SK-N-SH (cell line): ENCODE data around the gene OPA3. TPM values are rescaled to one million over a fixed set of nuclear protein-coding genes. Genes with fewer than 3 reads are reported as not detected.

ENCODE experiments used
- CTCF ChIA-PET: fragments of 300-600, 350-600 bp; formaldehyde crosslinking; extraction: SDS; loops from one replicate; lab custom pipeline; 2021; lab: Yijun Ruan, JAX
- POLR2A ChIA-PET: fragments of 350-600 bp; sonication (Branson Sonifier 250); formaldehyde crosslinking; extraction: SDS; loops from one replicate; lab custom pipeline; 2020; ENCODE audit warnings: antibody characterized with exemption, inconsistent platforms; lab: Yijun Ruan, JAX
- DNase-seq: peaks from one replicate; pipeline ENCODE4 v3.0.0; 2012
- H2AFZ ChIP-seq: fragments of 200-600 bp; sonication (generic); 2 replicates; pipeline ENCODE4 v1.8.1; 2016; ENCODE audit warnings: antibody characterized with exemption, mild to moderate bottlenecking, low read depth
- H3F3A ChIP-seq: fragments of 200-600 bp; sonication (generic); replicated peaks from 2 replicates; pipeline ENCODE3; 2016; ENCODE audit warnings: antibody characterized with exemption, mild to moderate bottlenecking; ENCODE audit not compliant: insufficient read depth
- H3K27ac ChIP-seq, 2 experiments: fragments of 200-500 bp in 1 of 2; fragments of 200-600 bp in 1 of 2; sonication (Bioruptor generic) in 1 of 2; sonication (generic), shearing (Covaris generic) in 1 of 2; 2 replicates each; pipeline versions ENCODE4 v1.5.1 to v1.6.1; 2014 to 2016; ENCODE audit warnings: low read depth in 2 of 2, inconsistent platforms in 1 of 2, low read length in 1 of 2, mild to moderate bottlenecking in 1 of 2, mixed read lengths in 1 of 2
- H3K27me3 ChIP-seq: fragments of 200-600 bp; sonication (generic), shearing (Covaris generic); 2 replicates; pipeline ENCODE4 v1.6.1; 2016; ENCODE audit warnings: mixed run types; ENCODE audit not compliant: insufficient read depth
- H3K36me3 ChIP-seq, 2 experiments: fragments of 200-500 bp in 1 of 2; fragments of 200-600 bp in 1 of 2; sonication (Bioruptor generic) in 1 of 2; sonication (generic) in 1 of 2; replicated peaks in 1 of 2; 2 replicates each; pipeline versions ENCODE3 to v1.5.1; 2014 to 2016; ENCODE audit warnings: low read length in 1 of 2, mild to moderate bottlenecking in 1 of 2; ENCODE audit not compliant: insufficient read depth in 2 of 2, control insufficient read depth in 1 of 2
- H3K4me1 ChIP-seq, 2 experiments: fragments of 200-500 bp in 1 of 2; fragments of 200-600 bp in 1 of 2; sonication (Bioruptor generic) in 1 of 2; sonication (generic), shearing (Covaris generic) in 1 of 2; 2 replicates each; pipeline versions ENCODE4 v1.5.1 to v1.6.1; 2014 to 2016; ENCODE audit warnings: low read depth in 1 of 2, low read length in 1 of 2, mixed run types in 1 of 2; ENCODE audit not compliant: insufficient read depth in 2 of 2, control insufficient read depth in 1 of 2
- H3K4me2 ChIP-seq: fragments of 200-600 bp; sonication (generic), shearing (Covaris generic); 2 replicates; pipeline ENCODE4 v1.6.1; 2017; ENCODE audit warnings: mixed run types
- H3K4me3 ChIP-seq, 2 experiments: fragments of 200-500 bp in 1 of 2; fragments of 200-600 bp in 1 of 2; sonication (Bioruptor generic) in 1 of 2; sonication (generic), shearing (Covaris generic) in 1 of 2; 2 replicates each; pipeline versions ENCODE4 v1.5.1 to v1.8.1; 2014 to 2016; ENCODE audit warnings: low read depth in 2 of 2, inconsistent platforms in 1 of 2, low read length in 1 of 2, mild to moderate bottlenecking in 1 of 2, mixed read lengths in 1 of 2, moderate library complexity in 1 of 2
- H3K79me2 ChIP-seq: fragments of 200-600 bp; sonication (generic); 2 replicates; pipeline ENCODE4 v1.8.1; 2017; ENCODE audit warnings: mild to moderate bottlenecking; ENCODE audit not compliant: insufficient read depth
- H3K9ac ChIP-seq: fragments of 200-600 bp; sonication (generic); 2 replicates; pipeline ENCODE4 v1.6.1; 2017; ENCODE audit warnings: mixed run types
- H3K9me2 ChIP-seq: fragments of 200-600 bp; sonication (generic); 2 replicates; pipeline ENCODE4 v1.6.1; 2017; ENCODE audit warnings: mixed run types
- H3K9me3 ChIP-seq: fragments of 200-600 bp; sonication (generic); 2 replicates; pipeline ENCODE4 v1.6.1; 2017; ENCODE audit warnings: mixed run types, mild to moderate bottlenecking, moderate library complexity
- H4K20me1 ChIP-seq: fragments of 200-600 bp; sonication (generic); 2 replicates; pipeline ENCODE4 v1.6.1; 2017; ENCODE audit warnings: mild to moderate bottlenecking, mixed run types; ENCODE audit not compliant: insufficient read depth
- CHD2 ChIP-seq: fragments of 150-350 bp; IDR thresholded peaks from 2 replicates; pipeline ENCODE4 v1.6.1; 2018; ENCODE audit warnings: low read length; ENCODE audit not compliant: partially characterized antibody
- CTCF ChIP-seq: fragments of 200-600 bp; sonication (generic); IDR thresholded peaks from 2 replicates; pipeline ENCODE4 v1.6.1; 2017; ENCODE audit warnings: antibody characterized with exemption, mild to moderate bottlenecking, moderate library complexity
- ELF1 ChIP-seq: IDR thresholded peaks from 2 replicates; pipeline ENCODE4 v1.4.0; 2012
- EP300 ChIP-seq, 2 experiments: IDR thresholded peaks; 2 replicates each; pipeline versions ENCODE4 v1.4.0 to v1.6.1; 2012; ENCODE audit warnings: borderline replicate concordance in 1 of 2, low read depth in 1 of 2, low read length in 1 of 2
- FOSL2 ChIP-seq: IDR thresholded peaks from 2 replicates; pipeline ENCODE4 v1.4.0; 2012; ENCODE audit warnings: low read depth, mild to moderate bottlenecking, moderate library complexity, borderline replicate concordance
- FOXM1 ChIP-seq: IDR thresholded peaks from 2 replicates; pipeline ENCODE4 v1.4.0; 2012; ENCODE audit warnings: low read depth, mild to moderate bottlenecking
- GABPA ChIP-seq: IDR thresholded peaks from 2 replicates; pipeline ENCODE4 v1.4.0; 2012; ENCODE audit warnings: low read depth, mild to moderate bottlenecking
- GATA2 ChIP-seq: sonication (generic); formaldehyde crosslinking; IDR thresholded peaks from 2 replicates; pipeline ENCODE4 v1.5.0; 2020; ENCODE audit warnings: mild to moderate bottlenecking, missing genetic modification reagents
- IRF3 ChIP-seq: fragments of 150-350 bp; IDR thresholded peaks from 2 replicates; pipeline ENCODE4 v1.6.1; 2016; ENCODE audit warnings: mild to moderate bottlenecking, low read depth, low read length
- JUND ChIP-seq: IDR thresholded peaks from 2 replicates; pipeline ENCODE4 v1.4.0; 2012
- MAX ChIP-seq: IDR thresholded peaks from 2 replicates; pipeline ENCODE4 v1.4.0; 2012; ENCODE audit warnings: low read depth
- MEF2A ChIP-seq: IDR thresholded peaks from 2 replicates; pipeline ENCODE4 v1.4.0; 2012; ENCODE audit warnings: low read depth, borderline replicate concordance
- NRF1 ChIP-seq: IDR thresholded peaks from 2 replicates; pipeline ENCODE4 v1.6.1; 2012; ENCODE audit warnings: low read depth, mild to moderate bottlenecking, low read length
- PBX3 ChIP-seq: IDR thresholded peaks from 2 replicates; pipeline ENCODE4; 2012
- POLR2AphosphoS5 ChIP-seq: IDR thresholded peaks from 2 replicates; pipeline ENCODE4 v1.6.1; 2012; ENCODE audit warnings: low read depth, low read length
- RAD21 ChIP-seq: IDR thresholded peaks from 2 replicates; pipeline ENCODE4 v1.6.1; 2012; ENCODE audit warnings: mild to moderate bottlenecking, low read length
- RCOR1 ChIP-seq: fragments of 150-350 bp; IDR thresholded peaks from 2 replicates; pipeline ENCODE4 v1.6.1; 2017; ENCODE audit warnings: antibody characterized with exemption, low read length
- RFX5 ChIP-seq: IDR thresholded peaks from 2 replicates; pipeline ENCODE4 v1.6.1; 2012; ENCODE audit warnings: mild to moderate bottlenecking, improper control_type of control experiment, low read length
- RXRA ChIP-seq: IDR thresholded peaks from 2 replicates; pipeline ENCODE4 v1.4.0; 2012; ENCODE audit warnings: low read depth, mild to moderate bottlenecking, borderline replicate concordance
- SIN3A ChIP-seq: IDR thresholded peaks from 2 replicates; pipeline ENCODE4 v1.6.1; 2012; ENCODE audit warnings: low read depth, mild to moderate bottlenecking, low read length, moderate library complexity, borderline replicate concordance
- SMC3 ChIP-seq: IDR thresholded peaks from 2 replicates; pipeline ENCODE4 v1.6.1; 2012; ENCODE audit warnings: low read depth, low read length, improper control_type of control experiment
- TAF1 ChIP-seq: IDR thresholded peaks from 2 replicates; pipeline ENCODE4 v1.6.1; 2012; ENCODE audit warnings: low read depth, mild to moderate bottlenecking, low read length, moderate library complexity, borderline replicate concordance
- TCF12 ChIP-seq: IDR thresholded peaks from 2 replicates; pipeline ENCODE4 v1.4.0; 2012
- TEAD4 ChIP-seq: IDR thresholded peaks from 2 replicates; pipeline ENCODE4 v1.4.0; 2012; ENCODE audit warnings: mild to moderate bottlenecking, borderline replicate concordance; ENCODE audit not compliant: insufficient read depth
- USF1 ChIP-seq: IDR thresholded peaks from 2 replicates; pipeline ENCODE4 v1.4.0; 2012; ENCODE audit warnings: low read depth, borderline replicate concordance
- YY1 ChIP-seq: IDR thresholded peaks from 2 replicates; pipeline ENCODE4 v1.4.0; 2012; ENCODE audit warnings: low read depth, mild to moderate bottlenecking
- ZBTB33 ChIP-seq: IDR thresholded peaks from 2 replicates; pipeline ENCODE4 v1.4.0; 2012; ENCODE audit warnings: low read depth, borderline replicate concordance
- WGBS: methylation state at CpG from one replicate; pipeline ENCODE4 v1.1.6; 2017; ENCODE audit warnings: low lambda C conversion rate; 5-methylcytosine and 5-hydroxymethylcytosine counted together
- polyA plus RNA-seq, 3 experiments: library from polyadenylated mRNA; depleted of rRNA; stranded (reverse); fragments of >200 nt; gene quantifications; 2 replicates each; pipeline ENCODE4 v1.2.3, GENCODE V29; 2012

OPA3 gene
- polyA plus RNA-seq, 1 of the 3 experiments (the other 2 are of a cell fraction) = 10.0 TPM

- DNase-seq = peak; percentile 94
- Histone ChIP-seq H3F3A (peaks cover 34% of the 10 kb centered on the region), H3K4me3 (peak overlapping the region in 1 of 2 experiments; percentile 4; a peak in 1 of 4 replicates), H4K20me1 (peaks cover 20% of the 10 kb centered on the region; the same call in 1 of the 2 replicates), H3K36me3 (peaks cover 27 to 41% of the 10 kb centered on the region in 2 experiments), H3K9me3 (no peaks in the 10 kb centered on the region), H3K9ac (no peak overlapping the region), H3K4me2 (no peak overlapping the region), H3K9me2 (no peaks in the 10 kb centered on the region), H3K27ac (peak overlapping the region in 1 of 2 experiments; percentile 34; a peak in 1 of 4 replicates), H3K4me1 (no peaks in the 10 kb centered on the region), H3K79me2 (peaks cover 10% of the 10 kb centered on the region; the same call in 1 of the 2 replicates), H3K27me3 (no peaks in the 10 kb centered on the region), H2AFZ (no peak overlapping the region)
- ChIA-PET CTCF (interaction anchor here (0.7 to 1.1 kb wide), 5 partner anchors 8 to 575 kb away, joined by 3 to 4 read pairs (median 3); no protein-coding TSS in a partner anchor), POLR2A (no interaction called here)
- 65% methylated on average over 9 of the region's 9 CpGs for WGBS
- TF ChIP-seq SIN3A (no peak), PBX3 (no peak), TCF12 (no peak), USF1 (no peak), RFX5 (no peak), IRF3 (no peak), YY1 (no peak), TAF1 (no peak), NRF1 (no peak), JUND (no peak), ZBTB33 (no peak), RAD21 (peak; percentile 91), CHD2 (peak; percentile 72), RCOR1 (0 out of 2 replicates have a peak, but pooled peaks have one; percentile 37), ELF1 (no peak), POLR2AphosphoS5 (no peak), GABPA (no peak), CTCF (peak; percentile 94), FOXM1 (no peak), RXRA (no peak), SMC3 (peak; percentile 78), TEAD4 (no peak), FOSL2 (no peak), MAX (no peak), GATA2 (CRISPR knock-in tag) (no peak), EP300 (IDR thresholded peaks at IDR 0.05; ENCODE audit: borderline replicate concordance in 1 of 2, low read depth in 1 of 2, low read length in 1 of 2) (no peak), MEF2A (no peak)
These were observed 60.9 kb downstream of the OPA3 start for GRCh38 chr19:45523642-45524256.
